HG03103 (cell line): ENCODE results near the gene BARX2.

Source experiments
- ATAC-seq: cut with Tn5 transposase; IDR thresholded peaks from one replicate; pipeline ENCODE4 v1.9.1; 2021; ENCODE audit warnings: low read depth; ENCODE audit not compliant: unreplicated experiment

The BARX2 gene

GRCh38 chr11:129372609-129373488, 2.8 kb upstream of the BARX2 start:
- no peak for ATAC-seq

DNA sequence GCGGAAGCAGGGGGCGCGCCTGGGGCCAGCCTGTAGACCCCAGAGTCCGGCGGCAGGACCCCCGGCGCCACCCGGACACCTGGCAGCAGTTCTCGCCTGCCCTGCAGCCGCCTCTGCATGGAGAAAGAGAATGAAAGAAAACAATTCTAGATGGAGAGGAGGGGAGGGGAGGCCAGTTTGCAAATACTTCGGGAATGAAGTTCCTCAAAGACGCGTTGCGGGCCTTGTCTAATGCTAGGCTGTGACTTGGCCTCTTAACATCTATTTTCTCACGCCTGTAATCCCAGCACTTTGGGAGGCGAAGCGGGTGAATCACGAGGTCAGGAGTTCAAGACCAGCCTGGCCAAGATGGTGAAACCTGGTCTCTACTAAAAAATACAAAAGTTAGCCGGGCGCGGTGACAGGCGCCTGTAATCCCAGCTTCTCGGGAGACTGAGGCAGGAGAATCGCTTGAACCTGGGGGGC, 2.1 kb upstream of the BARX2 start:
- no peak for ATAC-seq

DNA sequence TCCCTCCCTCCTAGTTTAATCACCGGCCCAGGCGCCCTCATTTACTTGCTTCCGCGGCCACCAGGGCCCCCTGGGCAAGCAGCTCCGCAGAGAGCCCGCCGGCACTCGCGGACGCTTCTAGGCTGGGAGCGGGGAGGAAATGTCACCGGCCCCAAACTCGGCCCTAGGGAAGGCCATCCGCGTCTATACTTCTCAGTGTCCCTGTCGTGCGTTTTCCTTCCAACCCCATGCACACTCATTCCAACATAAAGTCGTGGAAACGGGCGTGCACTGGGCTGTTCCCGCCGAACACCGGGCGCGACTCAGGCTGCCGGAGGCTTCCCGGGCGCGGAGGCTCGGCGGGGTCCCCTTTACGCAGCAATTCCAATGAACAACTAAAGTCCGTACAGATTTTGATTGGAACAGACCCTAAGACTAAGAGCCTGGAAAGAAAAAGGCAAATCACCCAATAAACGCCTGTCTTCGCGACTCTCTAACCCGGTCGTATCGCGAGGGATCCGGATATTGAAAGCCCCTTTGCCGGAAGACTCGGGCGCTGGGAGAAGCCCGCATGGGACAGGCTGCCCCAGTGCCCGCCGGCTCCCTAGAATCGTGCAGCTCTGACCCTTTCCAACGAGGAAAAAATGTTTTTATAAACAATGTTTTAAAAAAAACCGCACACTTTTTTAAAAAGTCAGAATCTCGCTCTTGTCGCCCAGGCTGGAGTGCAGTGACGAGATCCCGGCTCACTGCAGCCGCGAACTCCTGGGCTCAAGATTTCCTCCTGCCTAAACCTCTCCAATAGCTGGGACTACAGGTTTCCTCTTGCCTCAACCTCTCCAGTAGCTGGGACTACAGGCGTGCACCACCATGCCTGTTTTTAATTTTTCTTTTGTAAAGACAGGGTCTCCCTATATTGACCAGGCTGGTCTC, 1.3 kb upstream of the BARX2 start:
- ATAC-seq = no peak

- no peak for ATAC-seq
Measured at GRCh38 chr11:129374993-129375750, 476 bp upstream of the BARX2 start.

GRCh38 chr11:129376658-129377341, 1.2 kb downstream of the BARX2 start:
- ATAC-seq = no peak

DNA sequence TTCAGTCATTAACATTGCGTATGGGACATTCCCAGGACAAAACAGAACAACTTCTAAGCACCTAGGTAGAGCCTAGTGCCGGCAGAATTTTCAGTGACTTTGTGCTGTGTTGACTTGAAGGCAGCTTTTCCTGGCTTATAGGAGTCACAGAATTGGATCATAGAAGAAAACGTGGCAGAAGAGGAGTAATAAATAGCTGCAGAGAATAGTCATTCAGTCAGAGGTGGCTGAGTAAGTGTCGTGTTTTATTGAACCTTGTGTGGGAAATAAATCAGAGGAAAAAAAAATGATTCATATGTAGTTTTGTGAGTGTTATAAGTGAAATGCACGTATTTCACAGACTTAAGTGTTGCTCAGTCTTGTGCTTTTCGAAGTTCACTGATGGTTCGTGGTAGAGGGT, 2.1 kb downstream of the BARX2 start:
- ATAC-seq = no peak

DNA sequence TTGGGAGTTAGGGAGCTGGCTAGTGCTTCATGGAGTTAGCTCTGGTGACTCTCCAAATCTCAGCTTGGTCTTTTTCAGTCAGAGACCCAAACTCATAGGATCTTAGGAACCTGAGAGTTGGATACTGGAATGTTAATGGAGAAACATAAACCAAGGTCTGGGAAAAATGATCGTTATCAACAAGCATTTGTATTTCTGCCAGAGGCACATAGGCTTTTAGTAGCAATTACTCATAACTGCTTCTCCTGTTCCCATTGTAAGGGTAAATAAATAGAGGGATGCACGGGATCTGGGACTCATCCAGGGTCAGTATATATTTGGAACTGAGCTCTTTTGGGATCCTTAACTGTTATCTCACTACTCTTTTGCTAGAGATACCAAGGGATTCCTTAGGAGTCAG, 4.8 kb downstream of the BARX2 start:
- ATAC-seq = no peak

DNA sequence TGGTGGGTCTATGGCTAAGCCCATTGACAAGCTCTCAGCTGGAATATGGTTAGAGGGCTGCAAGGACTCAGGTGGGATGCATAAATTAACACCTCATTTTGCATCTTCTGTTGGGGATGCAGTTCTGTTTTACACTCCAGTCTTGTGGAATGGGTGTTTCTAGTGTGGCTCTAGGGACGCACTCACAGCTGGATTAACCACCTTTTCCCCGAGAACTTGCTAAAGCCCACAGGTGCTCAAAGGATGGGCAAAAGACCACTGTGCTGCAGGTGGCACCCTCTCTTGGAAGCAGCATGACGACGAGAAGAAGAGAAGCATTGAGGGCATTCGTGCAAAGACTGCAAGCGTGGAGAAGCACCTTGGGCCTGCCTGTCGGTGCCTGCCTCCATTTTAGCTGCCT, 6.9 kb downstream of the BARX2 start:
- no peak for ATAC-seq

- no peak for ATAC-seq
Measured at GRCh38 chr11:129383060-129383459, 7.4 kb downstream of the BARX2 start.

GRCh38 chr11:129383502-129383901, 7.9 kb downstream of the BARX2 start:
- ATAC-seq = no peak

GRCh38 chr11:129384415-129384814, 8.8 kb downstream of the BARX2 start:
- no peak for ATAC-seq

DNA sequence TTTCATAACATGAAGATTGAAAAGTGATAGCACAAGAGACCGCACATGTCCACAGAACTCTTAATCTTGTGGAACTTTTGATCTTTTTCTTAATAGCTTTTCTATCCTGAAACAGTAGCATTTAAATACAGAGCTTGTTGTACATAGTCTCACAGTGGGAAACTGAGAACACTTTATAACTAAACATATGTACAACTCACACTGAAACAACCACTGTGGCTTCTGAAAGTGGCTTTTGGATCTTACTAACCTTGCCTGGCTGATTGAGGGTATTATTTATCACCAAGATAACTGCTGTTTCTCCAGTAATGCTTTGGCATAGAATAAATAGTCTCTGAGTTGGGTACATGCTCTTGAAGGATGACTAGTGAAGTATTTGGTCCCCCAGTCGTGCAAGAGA, 10.2 kb downstream of the BARX2 start:
- ATAC-seq = no peak

GRCh38 chr11:129386795-129387397, 11.2 kb downstream of the BARX2 start:
- ATAC-seq = no peak

DNA sequence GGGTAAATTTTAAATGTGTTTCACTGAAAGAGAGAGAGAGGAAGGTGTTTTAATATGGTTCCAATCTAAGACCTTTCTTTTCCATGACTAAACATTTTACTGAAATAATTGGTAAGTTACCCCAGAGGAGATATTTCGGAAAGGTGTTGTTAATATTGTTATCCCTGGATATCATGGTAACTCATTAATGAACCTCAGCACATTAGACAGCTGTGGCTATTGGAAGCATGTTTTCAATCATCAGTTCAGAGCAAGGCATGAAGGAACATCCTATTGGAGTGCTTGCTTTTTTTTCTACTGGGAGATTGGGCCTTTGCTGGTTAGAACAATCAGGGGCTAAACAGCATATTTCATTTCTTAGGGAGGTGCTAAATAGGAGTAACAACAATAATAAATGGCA, 11.8 kb downstream of the BARX2 start:
- ATAC-seq = no peak

- no peak for ATAC-seq
Measured at GRCh38 chr11:129388824-129389223, 13.2 kb downstream of the BARX2 start.

DNA sequence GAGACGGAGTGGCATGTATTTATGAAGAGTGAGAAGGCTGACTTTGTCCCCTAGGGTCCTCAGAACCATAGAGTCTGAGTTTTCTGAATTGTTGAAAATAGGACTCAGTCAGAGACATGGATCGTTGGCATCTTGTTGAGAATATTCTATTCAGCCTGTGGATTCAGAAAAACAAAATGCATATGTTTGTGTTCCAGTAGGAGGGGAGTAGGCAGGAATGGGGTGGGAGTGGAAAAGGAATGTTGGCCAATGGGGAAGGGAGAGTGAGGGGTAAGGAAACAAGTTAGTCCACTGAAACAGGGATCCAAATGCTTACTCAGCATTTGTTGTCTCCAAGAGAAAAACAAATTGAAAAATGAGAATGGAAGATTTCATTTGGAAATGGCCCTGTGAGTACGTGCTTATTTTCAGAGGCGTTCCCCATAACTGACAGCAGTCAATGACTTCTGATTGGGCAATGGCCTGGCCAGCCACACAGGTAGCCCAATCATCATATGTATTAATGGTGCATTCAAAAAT, 14.7 kb downstream of the BARX2 start:
- ATAC-seq = no peak

GRCh38 chr11:129391360-129391759, 15.7 kb downstream of the BARX2 start:
- no peak for ATAC-seq

GRCh38 chr11:129391821-129392220, 16.2 kb downstream of the BARX2 start:
- no peak for ATAC-seq

DNA sequence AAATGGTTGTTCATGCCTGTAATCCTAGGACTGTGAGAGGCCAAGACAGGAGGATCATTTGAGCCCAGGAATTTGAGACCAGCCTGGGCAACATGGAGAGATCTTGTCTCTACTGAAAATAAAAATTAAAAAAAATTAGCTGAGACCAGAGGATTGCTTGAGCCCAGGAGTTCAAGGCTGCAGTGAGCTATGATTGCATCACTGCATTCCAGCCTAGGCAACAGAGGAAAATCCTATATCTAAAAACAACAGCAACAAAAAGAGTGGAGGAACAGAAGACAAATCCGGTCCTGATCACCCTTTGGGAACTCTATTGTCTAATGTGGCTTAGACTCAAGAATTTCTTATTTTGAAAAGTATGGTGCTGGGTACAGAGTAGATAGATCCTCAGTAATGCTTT, 17.3 kb downstream of the BARX2 start:
- ATAC-seq = no peak

DNA sequence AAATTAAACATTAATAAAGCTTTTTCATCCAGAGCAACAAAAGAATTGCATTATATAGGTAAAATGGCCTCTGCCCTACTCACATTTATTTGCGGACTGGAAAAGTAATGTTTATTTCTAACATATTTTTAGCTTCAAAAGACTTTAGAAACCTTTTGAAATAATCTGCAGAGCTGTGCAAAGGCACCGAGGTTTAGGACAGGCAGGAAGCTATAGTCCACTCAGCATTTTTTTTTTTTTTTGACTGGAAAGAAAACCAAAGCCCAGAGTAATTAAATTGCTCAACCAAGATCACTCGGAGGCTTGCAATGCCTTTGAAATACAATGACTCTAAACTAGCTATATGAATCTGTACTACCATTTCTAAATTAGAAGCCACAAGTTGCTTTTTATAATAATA, 19.1 kb downstream of the BARX2 start:
- no peak for ATAC-seq
